KMS-11 (cell line): Measurements from ENCODE around the gene NRBF2.
"Not testable (repeated sequence)": the region's sequence is repeated elsewhere in the genome, so short reads cannot be mapped to it uniquely, and the experiment has no call there.

ENCODE experiments used
- H2AFZ ChIP-seq: fragments of 200-600 bp; sonication (generic); 2 replicates; pipeline ENCODE4 v1.6.1; 2016; ENCODE audit warnings: antibody characterized with exemption, mixed run types, low read depth
- H3K27ac ChIP-seq: fragments of 200-600 bp; sonication (generic); 2 replicates; pipeline ENCODE4 v1.6.1; 2016; ENCODE audit warnings: mild to moderate bottlenecking, mixed run types
- H3K27me3 ChIP-seq: fragments of 200-600 bp; sonication (generic); 2 replicates; pipeline ENCODE4 v1.6.1; 2017; ENCODE audit warnings: mild to moderate bottlenecking, low read depth, mixed run types, moderate library complexity; ENCODE audit not compliant: insufficient read depth
- H3K36me3 ChIP-seq: fragments of 200-600 bp; sonication (generic); 2 replicates; pipeline ENCODE4 v1.6.1; 2017; ENCODE audit warnings: mild to moderate bottlenecking, mixed run types; ENCODE audit not compliant: insufficient read depth
- H3K4me1 ChIP-seq: fragments of 200-600 bp; sonication (generic); 2 replicates; pipeline ENCODE4 v1.6.1; 2016; ENCODE audit warnings: mild to moderate bottlenecking, low read depth, mixed run types; ENCODE audit not compliant: poor library complexity, severe bottlenecking
- H3K4me2 ChIP-seq: fragments of 200-600 bp; sonication (generic); 2 replicates; pipeline ENCODE4 v1.7.0; 2016; ENCODE audit warnings: mild to moderate bottlenecking, mixed run types
- H3K4me3 ChIP-seq: fragments of 200-600 bp; sonication (generic); IDR thresholded peaks from 2 replicates; pipeline ENCODE4 v1.6.1; 2017; ENCODE audit warnings: low read depth, low read length, mixed read lengths; ENCODE audit not compliant: insufficient read depth
- H3K79me2 ChIP-seq: fragments of 200-600 bp; sonication (generic); 2 replicates; pipeline ENCODE4 v1.6.1; 2016; ENCODE audit warnings: low read depth, mixed run types; ENCODE audit not compliant: insufficient read depth
- H3K9ac ChIP-seq: fragments of 200-600 bp; sonication (generic); 2 replicates; pipeline ENCODE4 v1.6.1; 2016; ENCODE audit warnings: mild to moderate bottlenecking, mixed run types
- H4K20me1 ChIP-seq: fragments of 200-600 bp; sonication (generic); 2 replicates; pipeline ENCODE4 v1.6.1; 2016; ENCODE audit warnings: mild to moderate bottlenecking, mixed run types; ENCODE audit not compliant: insufficient read depth
- CTCF ChIP-seq: fragments of 200-600 bp; sonication (generic); conservative IDR thresholded peaks from 2 replicates; pipeline ENCODE4 v1.6.1; 2017; ENCODE audit warnings: low read depth, mild to moderate bottlenecking, antibody characterized with exemption, low read length, moderate library complexity, mixed read lengths

The NRBF2 gene

GRCh38 chr10:63133056-63133820 is at the start of gene NRBF2:
TSS of gene NRBF2 (plus strand) at chr10:63133328. CDS start at chr10:63133471, 143 bp downstream.
- Histone ChIP-seq H2AFZ (peak within 1 kb of the TSS; percentile 87), H3K4me3 (no peak within 1 kb of the TSS), H3K27ac (peak within 1 kb of the TSS; percentile 85), H4K20me1 (no peaks in the 10 kb centered on the region), H3K79me2 (peaks cover 47% of the 10 kb centered on the region), H3K36me3 (no peaks in the 10 kb centered on the region), H3K4me2 (peak within 1 kb of the TSS; percentile 95), H3K9ac (peak within 1 kb of the TSS; percentile 76), H3K27me3 (no peaks in the 10 kb centered on the region), H3K4me1 (peaks cover 17% of the 10 kb centered on the region)
- no peak for TF ChIP-seq CTCF

- not testable (repeated sequence) for H3K36me3 ChIP-seq, H3K79me2 ChIP-seq, H3K4me1 ChIP-seq, H3K9ac ChIP-seq, H3K4me2 ChIP-seq, H3K4me3 ChIP-seq, H3K27ac ChIP-seq, H4K20me1 ChIP-seq, H2AFZ ChIP-seq, H3K27me3 ChIP-seq
Measured at GRCh38 chr10:63083406-63083805, 49.7 kb upstream of the NRBF2 start.

GRCh38 chr10:63083904-63084689 is 49.0 kb upstream of the NRBF2 start:
- no peaks in the 10 kb centered on the region for H3K4me1 ChIP-seq
- peak; percentile 82 for TF ChIP-seq CTCF
- H2AFZ ChIP-seq: no peak overlapping the region
- H3K27me3 ChIP-seq: no peaks in the 10 kb centered on the region
- H3K36me3 ChIP-seq: no peaks in the 10 kb centered on the region
- no peak overlapping the region for H3K9ac ChIP-seq
- H3K4me3 ChIP-seq: no peak overlapping the region
- H3K27ac ChIP-seq: no peak overlapping the region
- no peaks in the 10 kb centered on the region for H3K79me2 ChIP-seq
- no peaks in the 10 kb centered on the region for H4K20me1 ChIP-seq
- H3K4me2 ChIP-seq: no peak overlapping the region

GRCh38 chr10:63084690-63085382 is 48.3 kb upstream of the NRBF2 start:
- no peaks in the 10 kb centered on the region for H3K27me3 ChIP-seq
- TF ChIP-seq CTCF: no peak
- no peak overlapping the region for H3K4me3 ChIP-seq
- H3K4me1 ChIP-seq: no peaks in the 10 kb centered on the region
- no peaks in the 10 kb centered on the region for H3K36me3 ChIP-seq
- H2AFZ ChIP-seq: no peak overlapping the region
- H3K27ac ChIP-seq: no peak overlapping the region
- H4K20me1 ChIP-seq: no peaks in the 10 kb centered on the region
- no peak overlapping the region for H3K9ac ChIP-seq
- no peaks in the 10 kb centered on the region for H3K79me2 ChIP-seq
- H3K4me2 ChIP-seq: no peak overlapping the region
